GM19463 (cell line): ENCODE data around the gene MOAP1.
"Not testable (repeated sequence)": the region's sequence is repeated elsewhere in the genome, so short reads cannot be mapped to it uniquely, and the experiment has no call there.

Experiments used
- ATAC-seq: cut with Tn5 transposase; IDR thresholded peaks from one replicate; pipeline ENCODE4 v1.9.1; 2021; ENCODE audit warnings: mild to moderate bottlenecking, moderate library complexity; ENCODE audit not compliant: unreplicated experiment

Gene MOAP1

GRCh38 chr14:93150227-93151208 lies 34.2 kb downstream of the MOAP1 start:
- no peak for ATAC-seq

DNA sequence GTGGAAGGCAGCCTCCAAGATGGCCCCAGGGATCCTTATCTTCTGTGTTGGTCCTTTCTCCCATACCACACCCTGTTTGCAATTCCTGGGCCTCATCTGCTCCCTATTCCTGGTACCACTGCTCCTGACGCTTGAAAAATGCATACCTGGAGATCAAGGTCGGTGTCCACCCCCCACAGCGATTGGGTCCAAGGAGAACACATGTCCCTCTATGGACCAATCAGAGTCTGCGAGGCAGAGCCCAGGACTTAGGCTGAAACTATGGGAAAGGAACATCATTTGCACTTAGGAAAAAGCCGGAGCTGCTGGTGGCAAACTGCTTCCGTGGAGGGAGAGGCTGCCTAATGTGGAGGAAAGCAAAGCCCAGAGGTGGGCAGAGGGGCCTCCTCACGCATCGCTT lies 35.7 kb downstream of the MOAP1 start:
- ATAC-seq: no peak

GRCh38 chr14:93146119-93146518 lies 38.6 kb downstream of the MOAP1 start:
- peak; percentile 78 for ATAC-seq

GRCh38 chr14:93142854-93143652 lies 41.6 kb downstream of the MOAP1 start:
- ATAC-seq: no peak

DNA sequence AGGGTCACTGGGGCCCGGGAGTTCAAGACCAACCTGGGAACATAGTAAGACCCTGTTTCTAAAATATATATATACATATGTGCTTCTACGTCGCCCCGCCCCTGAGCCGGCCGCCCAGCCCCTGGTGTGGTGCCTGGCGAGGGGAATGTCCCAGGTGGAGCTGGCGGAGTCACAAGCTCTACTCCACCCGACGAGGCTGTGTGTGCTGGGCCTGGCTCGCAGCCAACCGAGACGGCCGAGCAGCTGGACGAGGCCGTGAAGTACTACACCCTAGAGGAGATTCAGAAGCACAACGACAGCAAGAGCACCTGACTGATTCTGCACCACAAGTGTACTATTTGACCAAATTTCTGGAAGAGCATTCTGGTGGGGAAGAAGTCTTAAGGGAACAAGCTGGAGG lies 46.8 kb downstream of the MOAP1 start:
- no peak for ATAC-seq

GRCh38 chr14:93136508-93136907 lies 48.2 kb downstream of the MOAP1 start:
- not testable (repeated sequence) for ATAC-seq

GRCh38 chr14:93136009-93136408 lies 48.7 kb downstream of the MOAP1 start:
- ATAC-seq: no peak

- no peak for ATAC-seq
These were observed 49.3 kb downstream of the MOAP1 start for GRCh38 chr14:93135399-93135798.

GRCh38 chr14:93133464-93133863 lies 51.2 kb downstream of the MOAP1 start:
- no peak for ATAC-seq

DNA sequence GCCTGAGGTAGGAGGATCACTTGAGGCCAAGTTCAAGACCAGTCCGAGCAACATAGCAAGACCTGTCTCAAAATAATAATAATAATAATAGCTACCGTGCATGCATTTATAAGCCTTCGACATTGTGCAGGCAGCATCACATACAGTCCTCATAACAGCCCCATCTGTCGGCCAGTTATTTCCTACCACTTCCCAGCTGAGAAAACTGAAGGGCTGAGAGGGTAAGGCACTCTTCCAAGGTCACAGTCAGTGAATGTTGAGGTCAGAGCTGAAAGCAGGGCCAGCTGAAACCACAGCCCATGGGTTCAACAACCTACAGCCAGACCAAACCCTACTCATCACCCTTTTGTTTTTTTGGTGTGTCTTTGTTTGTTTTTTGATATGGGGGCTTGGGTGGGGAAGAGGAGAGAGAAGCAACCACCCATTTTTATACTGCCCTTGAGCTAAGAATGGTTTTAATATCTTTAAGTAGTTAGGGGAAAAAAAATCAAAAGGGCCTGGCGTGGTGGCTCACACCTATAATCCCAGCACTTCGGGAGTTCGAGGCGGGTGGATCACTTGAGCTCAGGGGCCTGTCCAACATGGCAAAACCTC lies 52.1 kb downstream of the MOAP1 start:
- no peak for ATAC-seq
